ENCODE measurements around the gene CAST.

The CAST gene

GRCh38 chr5:96619946-96620345 is 42.2 kb upstream of the CAST start:
- Histone ChIP-seq H3K4me1 (peaks cover 0 to 5% (median 1%) of the 10 kb centered on the region in 4 donors), H3K36me3 (no peaks in the 10 kb centered on the region), H3K9me3 (no peaks in the 10 kb centered on the region), H3K27me3 (no peaks in the 10 kb centered on the region), H3K27ac (no peak overlapping the region), H3K4me3 (no peak overlapping the region)
- TF ChIP-seq, protein P1, sequence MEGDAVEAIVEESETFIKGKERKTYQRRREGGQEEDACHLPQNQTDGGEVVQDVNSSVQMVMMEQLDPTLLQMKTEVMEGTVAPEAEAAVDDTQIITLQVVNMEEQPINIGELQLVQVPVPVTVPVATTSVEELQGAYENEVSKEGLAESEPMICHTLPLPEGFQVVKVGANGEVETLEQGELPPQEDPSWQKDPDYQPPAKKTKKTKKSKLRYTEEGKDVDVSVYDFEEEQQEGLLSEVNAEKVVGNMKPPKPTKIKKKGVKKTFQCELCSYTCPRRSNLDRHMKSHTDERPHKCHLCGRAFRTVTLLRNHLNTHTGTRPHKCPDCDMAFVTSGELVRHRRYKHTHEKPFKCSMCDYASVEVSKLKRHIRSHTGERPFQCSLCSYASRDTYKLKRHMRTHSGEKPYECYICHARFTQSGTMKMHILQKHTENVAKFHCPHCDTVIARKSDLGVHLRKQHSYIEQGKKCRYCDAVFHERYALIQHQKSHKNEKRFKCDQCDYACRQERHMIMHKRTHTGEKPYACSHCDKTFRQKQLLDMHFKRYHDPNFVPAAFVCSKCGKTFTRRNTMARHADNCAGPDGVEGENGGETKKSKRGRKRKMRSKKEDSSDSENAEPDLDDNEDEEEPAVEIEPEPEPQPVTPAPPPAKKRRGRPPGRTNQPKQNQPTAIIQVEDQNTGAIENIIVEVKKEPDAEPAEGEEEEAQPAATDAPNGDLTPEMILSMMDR (IDR thresholded peaks at IDR 0.05): no peak
- intact Hi-C loops (cut with DNase I; ENCODE audit: low total_unique reads): loop anchor here (10.0 kb wide), 1 partner anchor 105 kb away; no protein-coding TSS in a partner anchor
- DNase-seq: no peak

DNA sequence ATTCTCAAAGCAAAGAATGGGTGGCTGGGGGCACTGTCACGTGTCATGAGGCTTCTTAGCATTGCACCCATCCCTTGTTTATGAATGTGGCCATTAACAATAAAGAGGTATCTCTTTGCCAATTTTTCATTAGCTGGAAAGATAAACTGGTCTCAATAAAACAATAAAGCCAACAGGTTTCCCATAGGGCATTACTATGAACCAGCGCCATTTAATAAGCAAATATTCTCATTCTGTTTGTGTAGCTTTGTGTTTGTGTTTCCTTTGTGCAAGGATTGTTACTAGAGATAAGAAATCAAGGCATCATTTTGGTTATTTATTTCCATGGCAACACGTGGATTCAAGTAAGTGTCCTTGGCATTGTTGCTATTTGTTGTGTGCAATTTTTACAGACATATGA is 37.6 kb upstream of the CAST start:
- Histone ChIP-seq H3K4me3 (no peak overlapping the region), H3K27ac (no peak overlapping the region), H3K27me3 (no peaks in the 10 kb centered on the region), H3K4me1 (no peaks in the 10 kb centered on the region), H3K9me3 (no peaks in the 10 kb centered on the region), H3K36me3 (no peaks in the 10 kb centered on the region)
- intact Hi-C loops (cut with DNase I; ENCODE audit: low total_unique reads): no loop called here
- TF ChIP-seq, protein P1 (IDR thresholded peaks at IDR 0.05): no peak
- DNase-seq: no peak

GRCh38 chr5:96625365-96625764 is 36.8 kb upstream of the CAST start:
- intact Hi-C loops (cut with DNase I; ENCODE audit: low total_unique reads): no loop called here
- peaks cover 0 to 2% (median 0%) of the 10 kb centered on the region in 4 donors for H3K4me1 ChIP-seq
- H3K4me3 ChIP-seq: no peak overlapping the region
- no peak for DNase-seq
- H3K36me3 ChIP-seq: no peaks in the 10 kb centered on the region
- no peaks in the 10 kb centered on the region for H3K27me3 ChIP-seq
- TF ChIP-seq, protein P1 (IDR thresholded peaks at IDR 0.05): no peak
- H3K9me3 ChIP-seq: no peaks in the 10 kb centered on the region
- no peak overlapping the region for H3K27ac ChIP-seq

DNA sequence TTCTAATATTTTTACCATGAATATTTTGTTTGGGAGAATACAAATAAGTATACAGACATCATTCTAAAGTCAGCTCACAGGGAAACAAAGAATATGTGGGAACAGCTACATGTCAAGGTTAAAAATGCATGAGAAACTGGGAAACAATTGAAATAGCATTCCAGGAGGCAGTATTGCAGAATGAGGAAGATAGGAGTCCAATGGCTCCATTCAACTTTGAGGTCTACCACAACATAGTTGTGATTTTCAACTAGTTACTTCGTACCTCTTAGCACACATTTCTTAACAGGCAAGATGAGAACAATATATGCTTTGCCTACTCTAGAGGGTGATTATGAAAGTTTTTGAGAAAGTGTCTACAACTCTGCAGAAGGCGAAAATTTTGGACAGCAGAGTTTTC is 35.2 kb upstream of the CAST start:
- Histone ChIP-seq H3K27me3 (no peaks in the 10 kb centered on the region), H3K9me3 (no peaks in the 10 kb centered on the region), H3K36me3 (no peaks in the 10 kb centered on the region), H3K4me3 (no peak overlapping the region), H3K27ac (no peak overlapping the region), H3K4me1 (peaks cover 0 to 2% (median 0%) of the 10 kb centered on the region in 4 donors)
- DNase-seq: no peak
- intact Hi-C loops (cut with DNase I; ENCODE audit: low total_unique reads): no loop called here
- TF ChIP-seq, protein P1 (IDR thresholded peaks at IDR 0.05): no peak

DNA sequence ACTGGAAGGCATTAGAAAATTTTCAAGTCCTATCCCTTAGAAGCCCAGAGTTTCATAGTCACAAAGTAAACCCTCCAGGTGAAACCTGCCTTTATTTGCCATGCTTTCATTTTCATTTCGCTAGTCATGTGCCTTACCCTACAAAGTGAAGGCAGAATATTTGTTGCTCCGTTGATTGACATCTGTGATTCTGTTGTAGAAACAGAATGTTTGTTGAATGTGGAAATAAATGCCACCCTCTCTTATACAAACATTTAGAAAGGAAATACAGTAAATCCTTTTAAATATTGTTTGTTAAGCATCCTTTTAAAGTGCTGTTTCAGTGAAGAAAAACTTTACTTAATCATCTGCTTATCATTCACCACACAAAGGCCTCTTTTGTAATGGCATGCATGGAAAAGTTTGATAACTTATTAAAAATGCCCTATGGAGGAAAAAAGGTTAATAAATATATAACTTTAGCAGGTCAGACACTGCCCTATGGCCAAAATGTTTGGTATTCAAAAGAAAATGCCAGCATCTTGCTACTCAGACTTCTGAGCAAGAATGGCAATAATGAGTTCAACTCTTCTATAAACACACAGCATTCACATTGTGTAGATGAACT is 34.3 kb upstream of the CAST start:
- Histone ChIP-seq H3K27me3 (no peaks in the 10 kb centered on the region), H3K4me1 (peaks cover 0 to 2% (median 0%) of the 10 kb centered on the region in 4 donors), H3K36me3 (no peaks in the 10 kb centered on the region), H3K9me3 (no peaks in the 10 kb centered on the region), H3K4me3 (no peak overlapping the region), H3K27ac (no peak overlapping the region)
- TF ChIP-seq, protein P1 (IDR thresholded peaks at IDR 0.05): no peak
- DNase-seq: no peak
- intact Hi-C loops (cut with DNase I; ENCODE audit: low total_unique reads): no loop called here

DNA sequence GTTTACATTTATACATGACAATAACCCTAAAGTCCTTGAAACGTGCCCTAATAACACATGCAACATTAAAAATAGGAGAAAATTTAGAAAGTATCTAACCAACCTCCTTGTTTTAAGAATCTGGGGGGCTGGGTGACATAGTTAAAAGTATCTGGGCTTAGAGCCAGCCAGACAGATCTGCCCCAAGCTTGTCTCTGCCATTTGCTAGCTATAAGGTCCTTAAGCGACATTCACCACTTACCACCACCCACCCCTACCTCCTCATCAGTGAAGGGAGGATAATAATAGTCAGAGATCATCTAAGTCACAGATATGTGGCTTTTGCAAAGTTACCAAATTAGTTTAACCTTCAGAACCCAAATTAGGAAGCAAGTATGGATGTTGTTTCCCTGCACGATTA is 33.8 kb upstream of the CAST start:
- no peaks in the 10 kb centered on the region for H3K36me3 ChIP-seq
- H3K4me1 ChIP-seq: peaks cover 0 to 2% (median 0%) of the 10 kb centered on the region in 4 donors
- DNase-seq: no peak
- H3K27ac ChIP-seq: no peak overlapping the region
- intact Hi-C loops (cut with DNase I; ENCODE audit: low total_unique reads): no loop called here
- TF ChIP-seq, protein P1 (IDR thresholded peaks at IDR 0.05): no peak
- H3K4me3 ChIP-seq: no peak overlapping the region
- no peaks in the 10 kb centered on the region for H3K9me3 ChIP-seq
- no peaks in the 10 kb centered on the region for H3K27me3 ChIP-seq

Measured in tibial artery (tissue), 4 donors.